H1 (cell line): ENCODE results near the gene ATP6V0E2. TPM values are rescaled to one million over a fixed set of nuclear protein-coding genes. Genes with fewer than 3 reads are reported as not detected.
A peak's percentile ranks its signal among the peaks of the same experiment; 100 is the strongest.

ENCODE experiments used
- CTCF ChIA-PET: fragments of 300-600 bp; sonication (Branson Sonifier 250); formaldehyde crosslinking; loops from one replicate; lab custom pipeline; 2021; ENCODE audit not compliant: partially characterized antibody; lab: Charles Lee
- POLR2A ChIA-PET: fragments of 300-600 bp; sonication (Branson Sonifier 250); formaldehyde crosslinking; loops from one replicate; lab custom pipeline; 2021; ENCODE audit warnings: inconsistent platforms; ENCODE audit not compliant: partially characterized antibody; lab: Charles Lee
- DNase-seq, 2 experiments: peaks; one replicate each; pipeline versions ENCODE4 v3.0.0 to v3.0.0-alpha.2; 2010 to 2022; ENCODE audit warnings: low spot score in 2 of 2, low read depth in 1 of 2, mixed read lengths in 1 of 2
- FAIRE-seq: peaks from 2 replicates; lab custom pipeline; 2011; peaks lifted over from hg19 to GRCh38; lab: Jason Lieb, UNC
- H2AFZ ChIP-seq: 2 replicates; pipeline ENCODE4 v1.8.1; 2012; ENCODE audit warnings: low read length, inconsistent platforms
- H2AK5ac ChIP-seq: 2 replicates; pipeline ENCODE4 v1.6.1; 2013; ENCODE audit warnings: low read depth, low read length
- H2BK120ac ChIP-seq: replicated peaks from 2 replicates; pipeline ENCODE3; 2013; ENCODE audit warnings: low read depth, low read length, inconsistent platforms
- H2BK12ac ChIP-seq: 2 replicates; pipeline ENCODE4 v1.6.1; 2013; ENCODE audit warnings: low read depth, low read length
- H2BK15ac ChIP-seq: 2 replicates; pipeline ENCODE4 v1.6.1; 2013; ENCODE audit warnings: low read length
- H2BK20ac ChIP-seq: 2 replicates; pipeline ENCODE4 v1.6.1; 2013; ENCODE audit warnings: low read length
- H2BK5ac ChIP-seq: 2 replicates; pipeline ENCODE4 v1.6.1; 2013; ENCODE audit warnings: low read depth, low read length
- H3K14ac ChIP-seq: 2 replicates; pipeline ENCODE4 v1.6.1; 2013; ENCODE audit warnings: inconsistent platforms; ENCODE audit not compliant: insufficient read length
- H3K18ac ChIP-seq: 2 replicates; pipeline ENCODE4 v1.6.1; 2013; ENCODE audit warnings: low read length; ENCODE audit errors: extremely low read depth
- H3K23ac ChIP-seq: 2 replicates; pipeline ENCODE4 v1.6.1; 2013; ENCODE audit warnings: inconsistent platforms; ENCODE audit not compliant: insufficient read length
- H3K23me2 ChIP-seq: 2 replicates; pipeline ENCODE4 v1.6.1; 2013; ENCODE audit warnings: low read depth, low read length
- H3K27ac ChIP-seq: 2 replicates; pipeline ENCODE4 v1.6.1; 2011; ENCODE audit warnings: low read depth, low read length, inconsistent platforms
- H3K27me3 ChIP-seq, 4 experiments: replicated peaks in 1 of 4; 1 replicate in 1 of 4; 2 replicates in 3 of 4; pipeline versions ENCODE4 v1.6.1 to v1.8.1; 2011 to 2013; ENCODE audit warnings: low read length in 3 of 4, mild to moderate bottlenecking in 3 of 4, inconsistent platforms in 2 of 4, mixed read lengths in 2 of 4, moderate library complexity in 1 of 4; ENCODE audit not compliant: control insufficient read depth in 3 of 4, insufficient read depth in 3 of 4; ENCODE audit errors: extremely low read depth in 1 of 4
- H3K36me3 ChIP-seq, 4 experiments: 2 replicates each; pipeline versions ENCODE4 v1.6.1 to v1.8.1; 2011 to 2013; ENCODE audit warnings: mild to moderate bottlenecking in 4 of 4, low read length in 3 of 4, moderate library complexity in 2 of 4, control low read depth in 1 of 4, inconsistent platforms in 1 of 4; ENCODE audit not compliant: insufficient read depth in 4 of 4, control insufficient read depth in 2 of 4
- H3K4ac ChIP-seq: replicated peaks from 2 replicates; pipeline ENCODE3; 2013; ENCODE audit warnings: low read length, low read depth, mixed read lengths, inconsistent platforms; ENCODE audit not compliant: insufficient read length
- H3K4me1 ChIP-seq, 4 experiments: replicated peaks in 1 of 4; 1 replicate in 1 of 4; 2 replicates in 3 of 4; pipeline versions ENCODE4 v1.6.1 to v1.8.1; 2011 to 2013; ENCODE audit warnings: low read length in 3 of 4, inconsistent platforms in 2 of 4, mixed read lengths in 1 of 4; ENCODE audit not compliant: insufficient read depth in 4 of 4, control insufficient read depth in 3 of 4
- H3K4me2 ChIP-seq, 2 experiments: 2 replicates each; pipeline versions ENCODE4 v1.6.1 to v1.8.1; 2011 to 2013; ENCODE audit warnings: low read depth in 2 of 2, low read length in 2 of 2, control low read depth in 1 of 2, inconsistent platforms in 1 of 2, mild to moderate bottlenecking in 1 of 2; ENCODE audit not compliant: insufficient read depth in 1 of 2
- H3K4me3 ChIP-seq, 4 experiments: fragments of 200-600, 300-600 bp in 1 of 4; sonication (generic), shearing (Covaris generic), sonication (Bioruptor Twin) in 1 of 4; 2 replicates each; pipeline versions ENCODE4 v1.5.1 to v1.8.1; 2011 to 2016; ENCODE audit warnings: low read length in 4 of 4, low read depth in 3 of 4, control low read depth in 2 of 4, inconsistent platforms in 2 of 4, mild to moderate bottlenecking in 2 of 4, mixed read lengths in 1 of 4, moderate library complexity in 1 of 4; ENCODE audit not compliant: insufficient read depth in 2 of 4; ENCODE audit errors: extremely low read depth in 1 of 4
- H3K56ac ChIP-seq: replicated peaks from 2 replicates; pipeline ENCODE3; 2013; ENCODE audit warnings: low read depth, mild to moderate bottlenecking, mixed read lengths, low read length, inconsistent platforms; ENCODE audit not compliant: insufficient read length
- H3K79me1 ChIP-seq: 2 replicates; pipeline ENCODE4 v1.6.1; 2013; ENCODE audit warnings: low read depth, low read length, control low read depth
- H3K79me2 ChIP-seq, 2 experiments: 2 replicates each; pipeline versions ENCODE4 v1.6.1 to v1.8.1; 2012 to 2013; ENCODE audit warnings: low read length in 2 of 2, mild to moderate bottlenecking in 2 of 2, inconsistent platforms in 1 of 2; ENCODE audit not compliant: insufficient read depth in 2 of 2, control insufficient read depth in 1 of 2
- H3K9ac ChIP-seq, 4 experiments: replicated peaks in 1 of 4; 1 replicate in 1 of 4; 2 replicates in 3 of 4; pipeline versions ENCODE4 v1.6.1 to v1.8.1; 2011 to 2013; ENCODE audit warnings: low read depth in 3 of 4, low read length in 3 of 4, control low read depth in 2 of 4, mild to moderate bottlenecking in 2 of 4, moderate library complexity in 2 of 4, inconsistent platforms in 1 of 4; ENCODE audit errors: extremely low read depth in 1 of 4
- H3K9me3 ChIP-seq, 2 experiments: 2 replicates each; pipeline versions ENCODE4 v1.6.1 to v1.8.1; 2012 to 2013; ENCODE audit warnings: mild to moderate bottlenecking in 2 of 2, moderate library complexity in 2 of 2, control low read depth in 1 of 2, inconsistent platforms in 1 of 2, low read depth in 1 of 2, low read length in 1 of 2, mixed read lengths in 1 of 2; ENCODE audit not compliant: insufficient read depth in 2 of 2
- H4K20me1 ChIP-seq, 2 experiments: replicated peaks in 1 of 2; 2 replicates each; pipeline versions ENCODE3 to v1.8.1; 2011 to 2013; ENCODE audit warnings: inconsistent platforms in 2 of 2, low read length in 2 of 2, mild to moderate bottlenecking in 1 of 2; ENCODE audit not compliant: insufficient read depth in 2 of 2, control insufficient read depth in 1 of 2
- H4K5ac ChIP-seq: 2 replicates; pipeline ENCODE4 v1.6.1; 2013; ENCODE audit warnings: low read length, low read depth, mixed read lengths, inconsistent platforms; ENCODE audit not compliant: insufficient read length
- H4K8ac ChIP-seq: 2 replicates; pipeline ENCODE4 v1.8.0; 2013; ENCODE audit warnings: mild to moderate bottlenecking, moderate library complexity, low read length, inconsistent platforms; ENCODE audit not compliant: insufficient read depth; ENCODE audit errors: extremely low read depth
- H4K91ac ChIP-seq: replicated peaks from 2 replicates; pipeline ENCODE3; 2013; ENCODE audit warnings: low read length, mixed read lengths, inconsistent platforms; ENCODE audit not compliant: insufficient read length
- PHF8 ChIP-seq: fragments of 200-600 bp; sonication (generic); conservative IDR thresholded peaks from 2 replicates; pipeline ENCODE4 v1.7.1; 2012; ENCODE audit warnings: low read depth, mild to moderate bottlenecking, inconsistent platforms, low read length, moderate library complexity
- WGBS, 2 experiments: shearing (Covaris generic) in 1 of 2; methylation state at CpG; one replicate each; pipeline versions ENCODE4 v1.1.6 to v1.1.7; 2013 to 2015; ENCODE audit warnings: low lambda C conversion rate in 2 of 2, mixed read lengths in 2 of 2, inconsistent platforms in 1 of 2, low coverage in 1 of 2, missing lambda C conversion rate in 1 of 2; ENCODE audit not compliant: insufficient replicate concordance in 2 of 2, insufficient coverage in 1 of 2, insufficient read length in 1 of 2; ENCODE audit errors: extremely low coverage in 1 of 2, missing lambda C conversion rate in 1 of 2; 5-methylcytosine and 5-hydroxymethylcytosine counted together
- polyA plus RNA-seq, 7 experiments: library from polyadenylated mRNA; depleted of rRNA in 3 of 7; stranded (reverse) in 5 of 7; unstranded in 2 of 7; fragments of >200 nt in 5 of 7; fragments of 200-250 nt in 2 of 7; gene quantifications; 1 replicate in 5 of 7; 2 replicates in 1 of 7; 4 replicates in 1 of 7; pipeline versions ENCODE4 v1.2.1 to v1.2.3, GENCODE V29; 2011 to 2013; ENCODE audit warnings: missing spikeins in 2 of 7, mixed read lengths in 2 of 7
- total RNA-seq: library from RNA; stranded (reverse); fragmentation: NEBNext Ultra II Directional; extraction: Animal tissue kit (Norgen Biotek cat#: 25700); gene quantifications from 2 replicates; pipeline ENCODE4 v1.2.1, GENCODE V29; 2021

Gene ATP6V0E2
- total and polyA plus RNA-seq, 2 of the 8 experiments (the other 6 are each of a cell fraction or from before 2014, with no cell fraction given): 26.1 to 47.9 TPM

DNA sequence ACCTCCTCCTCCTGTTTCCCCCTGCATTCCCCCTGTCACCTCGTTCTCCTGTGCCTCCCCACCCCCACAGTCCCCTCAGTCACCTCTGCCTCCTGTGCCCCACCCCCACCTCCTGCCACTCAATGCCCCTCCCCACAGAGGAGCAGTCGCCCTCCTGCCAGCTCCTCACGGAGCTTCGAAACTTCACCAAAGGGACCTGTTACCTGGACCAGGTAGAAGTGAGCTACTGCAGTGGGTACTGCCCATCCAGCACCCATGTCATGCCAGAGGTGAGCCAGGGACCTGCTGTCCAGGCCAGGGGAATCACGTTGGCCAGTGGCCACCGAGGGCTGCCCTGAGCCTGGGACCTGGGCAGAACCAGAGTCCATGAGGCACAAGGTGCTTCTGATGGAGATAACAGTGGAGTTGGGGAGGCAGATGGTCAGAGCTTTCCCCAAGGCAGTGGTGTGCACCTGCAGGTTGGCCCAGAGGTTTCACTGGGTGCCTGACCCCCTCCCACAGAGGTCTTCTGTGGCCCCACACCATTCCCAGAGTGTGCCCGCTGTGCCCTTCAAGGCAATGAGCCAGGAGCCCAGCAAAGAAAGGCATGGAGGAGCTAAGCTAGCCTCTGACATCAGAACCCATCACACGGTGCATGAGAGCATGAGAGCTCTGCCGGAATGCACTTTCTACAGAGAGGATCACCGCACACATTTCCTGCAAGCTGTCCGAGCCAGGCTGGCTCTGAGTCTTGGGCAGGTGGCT, 42.6 kb upstream of the ATP6V0E2 start:
- WGBS, 2 experiments: 62% methylated on average over 8 of the region's 11 CpGs; no CpG with 5 or more reads in 1 of the 2 experiments

More for the DNA sequence above, 42.6 kb upstream of the ATP6V0E2 start:
- no peak overlapping the region for H3K9ac ChIP-seq
- H2BK5ac ChIP-seq: no peak overlapping the region; the same call in 1 of the 2 replicates
- no peaks in the 10 kb centered on the region for H4K20me1 ChIP-seq
- TF ChIP-seq PHF8: no peak
- TF ChIP-seq, all 59 proteins: peak for 0
- CTCF ChIA-PET: interaction anchor here (0.6 to 2.9 kb wide), 14 partner anchors 8 to 705 kb away, joined by 3 to 15 read pairs (median 4); partner anchors contain the start of gene ZNF425
- no peak for FAIRE-seq
- H2AK5ac ChIP-seq: peak overlapping the region; percentile 65; the same call in 1 of the 2 replicates
- H3K23ac ChIP-seq: no peak overlapping the region
- peak overlapping the region; percentile 75; the same call in 1 of the 2 replicates for H2BK12ac ChIP-seq
- H3K18ac ChIP-seq: peak overlapping the region; percentile 60; the same call in 1 of the 2 replicates
- H3K79me1 ChIP-seq: no peaks in the 10 kb centered on the region
- peak overlapping the region; percentile 85 for H3K4ac ChIP-seq
- no peaks in the 10 kb centered on the region for H3K27me3 ChIP-seq
- POLR2A ChIA-PET: no interaction called here
- no peak overlapping the region for H3K4me2 ChIP-seq
- H3K79me2 ChIP-seq: no peaks in the 10 kb centered on the region
- H2BK15ac ChIP-seq: peak overlapping the region; percentile 81; the same call in 1 of the 2 replicates
- peak overlapping the region; percentile 57; the same call in 1 of the 2 replicates for H4K8ac ChIP-seq
- H2AFZ ChIP-seq: peak overlapping the region; percentile 92
- H4K91ac ChIP-seq: peak overlapping the region; percentile 89
- H2BK120ac ChIP-seq: no peak overlapping the region
- H3K36me3 ChIP-seq: no peaks in the 10 kb centered on the region
- H3K9me3 ChIP-seq: no peaks in the 10 kb centered on the region
- peak overlapping the region; percentile 80; the same call in 1 of the 2 replicates for H2BK20ac ChIP-seq
- no peaks in the 10 kb centered on the region for H3K23me2 ChIP-seq
- H3K14ac ChIP-seq: no peak overlapping the region
- H3K4me1 ChIP-seq: peaks cover 0 to 10% (median 6%) of the 10 kb centered on the region in 4 experiments; a peak in 6 of 7 replicates
- no peak overlapping the region; a peak in 1 of 8 replicates for H3K4me3 ChIP-seq
- no peak for DNase-seq
- H3K56ac ChIP-seq: no peak overlapping the region
- no peak overlapping the region for H4K5ac ChIP-seq
- no peak overlapping the region for H3K27ac ChIP-seq
